Kidney capillary endothelial cell (primary cell): ENCODE data around the gene HBQ1.
"Not testable (repeated sequence)": the region's sequence is repeated elsewhere in the genome, so short reads cannot be mapped to it uniquely, and the experiment has no call there.

ENCODE experiments used
- DNase-seq: peaks from one replicate; pipeline ENCODE4 v3.0.0-alpha.2; 2018; ENCODE audit warnings: low spot score

HBQ1 gene

GRCh38 chr16:180101-180675 lies at the start of gene HBQ1:
Gene HBQ1 (plus strand): TSS chr16:180459. CDS start chr16:180487, 28 bp downstream.
- peak; percentile 27 for DNase-seq

- DNase-seq: no peak
These were observed 49.6 kb upstream of the HBQ1 start for GRCh38 chr16:130533-131173.

GRCh38 chr16:132120-132519 lies 48.1 kb upstream of the HBQ1 start:
- no peak for DNase-seq

DNA sequence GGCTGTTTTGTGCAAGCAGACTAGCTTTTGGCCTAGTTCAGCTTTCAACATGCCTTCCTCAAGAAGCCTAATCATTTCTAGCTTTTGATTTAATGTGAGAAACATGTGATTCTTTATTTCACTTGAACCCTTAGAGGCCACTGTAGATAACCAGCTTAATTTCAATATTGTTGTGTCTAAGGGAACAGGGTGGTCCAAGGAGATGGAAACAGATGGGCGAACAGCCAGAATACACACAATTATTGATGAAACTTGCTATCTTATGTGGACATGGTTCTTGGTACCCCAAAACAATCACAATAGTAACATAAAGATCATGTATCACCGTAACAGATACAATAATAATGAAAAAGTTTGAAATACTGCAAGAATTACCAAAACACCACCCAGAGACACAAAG lies 46.5 kb upstream of the HBQ1 start:
- DNase-seq: no peak

GRCh38 chr16:138049-138417 lies 42.2 kb upstream of the HBQ1 start:
- DNase-seq: no peak

GRCh38 chr16:140175-140857 lies 39.9 kb upstream of the HBQ1 start:
- no peak for DNase-seq

DNA sequence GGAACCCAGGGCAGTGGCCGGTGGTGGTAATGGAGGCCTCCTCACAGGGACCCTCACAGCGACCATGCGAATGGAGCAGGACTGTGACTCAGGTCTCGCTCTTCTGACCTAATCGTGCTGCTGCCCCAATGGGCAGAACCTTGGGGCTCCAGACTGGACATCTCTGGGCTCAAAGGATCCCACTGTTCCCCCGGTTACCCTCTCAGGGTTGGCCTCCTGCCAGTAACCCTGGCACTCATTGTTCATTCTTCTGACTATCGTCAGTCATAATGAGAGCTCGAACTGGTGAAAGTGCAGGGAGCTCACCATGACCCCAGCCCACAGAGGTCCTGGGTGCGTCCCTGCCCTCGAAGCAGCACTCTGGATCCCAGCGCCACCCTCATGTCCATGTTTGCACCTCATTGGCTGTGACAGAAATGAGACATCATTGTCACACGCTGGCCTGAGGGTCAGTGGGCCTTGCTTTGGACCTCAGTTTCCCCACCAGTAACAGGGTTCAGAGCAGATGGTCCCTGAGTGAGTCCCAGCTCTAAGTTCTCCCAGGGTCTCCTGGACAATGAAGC lies 37.8 kb upstream of the HBQ1 start:
- no peak for DNase-seq

GRCh38 chr16:143047-143446 lies 37.2 kb upstream of the HBQ1 start:
- no peak for DNase-seq

DNA sequence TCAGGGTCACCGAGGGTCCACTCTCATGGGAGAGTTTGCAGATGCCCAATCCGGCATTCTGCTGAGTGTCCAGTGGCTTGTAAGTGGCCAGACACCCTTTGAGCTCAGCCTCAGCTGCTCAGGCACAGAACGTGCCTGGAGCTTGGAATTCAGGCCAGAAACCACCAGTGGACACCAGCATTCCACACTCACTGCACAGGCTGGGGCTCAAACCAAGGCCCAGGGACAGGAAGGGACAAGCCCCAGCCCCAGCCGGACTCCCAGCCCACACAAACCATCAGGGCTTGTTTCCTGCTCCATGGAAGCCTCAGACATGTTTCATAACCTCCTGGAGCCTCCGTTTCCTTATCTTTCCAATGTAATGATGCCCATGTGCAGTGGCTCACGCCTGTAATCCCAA lies 36.8 kb upstream of the HBQ1 start:
- no peak for DNase-seq

DNA sequence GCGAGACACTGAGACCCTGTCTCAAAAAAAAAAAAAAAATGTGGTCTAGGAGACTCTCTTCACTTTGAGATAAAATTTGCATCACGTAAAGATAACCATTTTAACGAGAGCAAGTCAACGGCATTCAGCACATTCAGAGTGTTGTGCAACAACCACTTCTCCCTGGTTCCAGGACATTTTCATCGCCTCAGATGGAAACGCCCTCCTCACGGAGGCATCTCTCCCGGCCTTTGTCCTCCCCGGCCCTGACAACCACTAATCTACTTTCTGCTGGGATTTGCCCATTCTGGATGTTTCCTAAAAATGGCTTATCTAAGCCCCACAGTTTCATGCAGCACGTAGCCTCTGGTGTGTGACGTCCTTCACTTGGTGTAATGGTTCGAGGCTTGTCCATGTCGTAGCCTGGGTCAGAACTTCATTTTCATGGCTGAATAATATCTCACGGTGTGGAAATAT lies 35.4 kb upstream of the HBQ1 start:
- DNase-seq: no peak

DNA sequence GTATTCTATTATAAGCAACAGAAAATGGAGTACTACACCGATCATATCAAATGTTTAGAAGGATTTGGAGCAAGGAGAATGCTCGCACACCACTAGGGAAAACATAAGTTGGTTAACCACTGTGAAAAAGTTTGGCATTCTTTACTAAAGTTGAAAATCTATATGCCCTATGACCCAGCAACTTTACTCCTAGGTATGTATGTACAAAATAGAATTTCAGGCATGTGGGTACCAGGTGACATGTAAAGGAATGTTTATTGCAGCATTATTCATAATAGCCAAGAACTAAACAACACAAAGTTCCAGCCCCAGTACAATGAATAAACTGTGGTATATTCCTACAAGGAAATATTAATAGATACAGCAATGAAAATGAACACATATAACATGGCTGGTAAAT lies 33.6 kb upstream of the HBQ1 start:
- DNase-seq: no peak

DNA sequence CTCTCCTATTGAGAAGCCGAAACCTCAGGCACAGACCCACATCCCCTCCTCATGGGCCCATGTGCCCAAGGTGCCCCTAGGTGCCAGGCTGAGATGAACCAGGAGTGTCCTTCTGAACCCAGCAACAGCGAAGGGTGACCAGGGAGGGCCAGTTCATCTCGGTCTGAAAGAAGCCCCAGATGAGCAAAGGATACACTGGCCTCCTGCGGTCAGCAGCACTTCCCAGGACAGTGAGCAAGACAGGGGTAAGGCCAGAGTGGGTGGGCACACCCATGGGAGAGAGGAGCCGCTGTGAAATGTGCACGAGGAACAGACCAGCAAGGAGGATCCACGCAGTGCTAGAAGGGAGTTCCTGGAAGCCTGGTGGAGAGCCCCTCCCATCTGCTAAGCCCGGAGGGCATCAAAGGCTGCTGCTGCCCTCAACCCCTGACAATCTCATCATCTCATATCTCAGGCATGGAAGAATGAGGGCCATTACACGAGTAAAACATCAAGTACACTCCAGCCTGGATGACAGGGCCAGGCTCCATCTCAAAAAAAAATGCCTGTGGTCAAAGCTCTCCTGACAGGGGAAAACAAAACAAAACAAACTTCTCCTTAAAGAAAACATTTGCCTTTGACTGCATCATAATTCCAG lies 31.1 kb upstream of the HBQ1 start:
- no peak for DNase-seq

- DNase-seq: no peak
These were observed 27.8 kb upstream of the HBQ1 start, which contains the start of gene HBZ for GRCh38 chr16:152141-153128. Gene HBZ (plus strand): TSS chr16:152644. CDS start chr16:152910, 266 bp downstream.

- DNase-seq: not testable (repeated sequence)
These were observed 27.1 kb upstream of the HBQ1 start for GRCh38 chr16:153129-153521.

GRCh38 chr16:153550-154216 lies 26.6 kb upstream of the HBQ1 start:
- DNase-seq: not testable (repeated sequence)

DNA sequence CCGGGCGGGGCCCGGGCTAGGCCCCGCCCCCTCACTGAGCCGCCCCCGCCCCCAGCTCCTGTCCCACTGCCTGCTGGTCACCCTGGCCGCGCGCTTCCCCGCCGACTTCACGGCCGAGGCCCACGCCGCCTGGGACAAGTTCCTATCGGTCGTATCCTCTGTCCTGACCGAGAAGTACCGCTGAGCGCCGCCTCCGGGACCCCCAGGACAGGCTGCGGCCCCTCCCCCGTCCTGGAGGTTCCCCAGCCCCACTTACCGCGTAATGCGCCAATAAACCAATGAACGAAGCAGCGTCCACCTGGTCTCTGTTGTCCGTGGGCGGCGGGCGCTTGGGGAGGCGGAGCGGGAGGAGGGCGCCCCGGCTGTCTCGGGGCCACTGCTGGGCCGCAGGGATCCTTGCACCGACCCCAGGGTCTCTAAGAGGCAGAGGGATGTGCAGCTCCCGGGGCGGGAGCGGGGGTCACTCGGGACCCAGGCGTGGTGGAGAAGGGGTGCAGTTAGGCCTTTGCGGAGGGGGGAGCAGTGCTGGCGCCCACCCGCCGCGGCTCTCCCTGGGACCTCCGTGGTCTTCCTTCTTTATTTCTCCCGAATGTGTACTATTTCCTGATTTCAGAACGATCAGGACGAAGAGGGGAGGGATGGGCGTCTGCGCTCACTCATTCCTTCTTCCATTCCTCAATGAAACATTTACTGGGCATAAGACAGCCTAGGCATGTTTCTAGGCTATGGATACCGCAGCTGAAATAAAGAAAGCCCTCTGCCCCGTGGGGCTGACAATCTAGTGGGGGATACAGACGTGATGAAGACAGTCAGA lies 25.8 kb upstream of the HBQ1 start:
- DNase-seq: no peak

DNA sequence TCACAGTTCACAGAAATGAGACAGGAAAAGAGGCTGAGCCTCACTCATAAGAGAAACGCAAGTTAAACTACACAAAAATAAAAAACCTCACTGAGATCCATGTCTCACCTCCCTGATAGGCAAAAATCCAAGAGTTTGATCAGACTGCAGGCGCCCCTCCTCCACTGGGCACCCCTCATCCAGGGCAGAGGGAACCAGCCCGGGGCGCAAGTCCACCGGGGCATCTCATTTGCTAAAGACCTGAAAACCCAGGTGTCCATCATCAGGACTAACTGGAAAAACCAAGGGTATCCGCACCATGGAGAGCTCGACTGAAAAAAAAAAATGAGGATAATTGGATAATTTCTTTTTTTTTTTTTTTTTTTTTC lies 25.2 kb upstream of the HBQ1 start:
- DNase-seq: no peak

DNA sequence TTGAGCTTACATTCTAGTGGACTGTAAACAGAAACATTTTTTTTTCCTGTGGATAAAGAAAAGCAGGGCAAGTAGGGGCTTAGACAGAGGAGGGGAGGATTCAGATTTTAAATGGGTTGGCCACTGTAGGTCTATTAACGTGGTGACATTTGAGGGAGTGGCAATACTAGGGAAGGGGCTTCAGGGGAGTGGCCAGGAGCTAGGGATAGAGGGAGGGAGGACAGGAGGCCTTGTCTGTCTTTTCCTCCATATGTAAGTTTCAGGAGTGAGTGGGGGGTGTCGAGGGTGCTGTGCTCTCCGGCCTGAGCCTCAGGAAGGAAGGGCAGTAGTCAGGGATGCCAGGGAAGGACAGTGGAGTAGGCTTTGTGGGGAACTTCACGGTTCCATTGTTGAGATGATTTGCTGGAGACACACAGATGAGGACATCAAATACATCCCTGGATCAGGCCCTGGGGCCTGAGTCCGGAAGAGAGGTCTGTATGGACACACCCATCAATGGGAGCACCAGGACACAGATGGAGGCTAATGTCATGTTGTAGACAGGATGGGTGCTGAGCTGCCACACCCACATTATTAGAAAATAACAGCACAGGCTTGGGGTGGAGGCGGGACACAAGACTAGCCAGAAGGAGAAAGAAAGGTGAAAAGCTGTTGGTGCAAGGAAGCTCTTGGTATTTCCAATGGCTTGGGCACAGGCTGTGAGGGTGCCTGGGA lies 21.0 kb upstream of the HBQ1 start:
- DNase-seq: no peak

DNA sequence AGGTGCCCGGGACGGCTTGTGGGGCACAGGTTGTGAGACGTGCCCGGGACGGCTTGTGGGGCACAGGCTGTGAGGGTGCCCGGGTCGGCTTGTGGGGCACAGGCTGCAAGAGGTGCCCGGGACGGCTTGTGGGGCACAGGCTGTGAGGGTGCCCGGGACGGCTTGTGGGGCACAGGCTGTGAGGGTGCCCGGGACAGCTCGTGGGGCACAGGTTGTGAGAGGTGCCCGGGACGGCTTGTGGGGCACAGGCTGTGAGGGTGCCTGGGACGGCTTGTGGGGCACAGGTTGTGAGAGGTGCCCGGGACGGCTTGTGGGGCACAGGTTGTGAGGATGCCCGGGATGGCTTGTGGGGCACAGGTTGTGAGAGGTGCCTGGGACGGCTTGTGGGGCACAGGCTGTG lies 20.0 kb upstream of the HBQ1 start:
- not testable (repeated sequence) for DNase-seq
